Mesothelial cell of epicardium (in vitro differentiated cells): Measurements from ENCODE around the gene AGL. TPM values are rescaled to one million over a fixed set of nuclear protein-coding genes. Genes with fewer than 3 reads are reported as not detected.

Experiments used
- DNase-seq, 2 experiments: peaks; one replicate each; pipeline ENCODE4 v3.0.0; 2021; ENCODE audit warnings: low spot score in 2 of 2; ENCODE audit not compliant: unreplicated experiment in 2 of 2
- H3K27ac Mint-ChIP-seq: 2 replicates; pipeline ENCODE4 v1.8.0; 2021; ENCODE audit warnings: mixed read lengths
- H3K27me3 Mint-ChIP-seq: 2 replicates; pipeline ENCODE4 v1.8.0; 2021; ENCODE audit warnings: low read depth, mixed read lengths
- H3K36me3 Mint-ChIP-seq: 2 replicates; pipeline ENCODE4 v1.8.0; 2021; ENCODE audit warnings: mixed read lengths
- H3K4me1 Mint-ChIP-seq: 2 replicates; pipeline ENCODE4 v1.8.0; 2021; ENCODE audit warnings: mixed read lengths
- H3K4me3 Mint-ChIP-seq: 2 replicates; pipeline ENCODE4 v1.8.0; 2021; ENCODE audit warnings: mild to moderate bottlenecking, moderate library complexity, mixed read lengths
- H3K9me3 Mint-ChIP-seq: 2 replicates; pipeline ENCODE4 v1.8.0; 2021; ENCODE audit warnings: mixed read lengths
- total RNA-seq: library from RNA; stranded (reverse); gene quantifications from 3 replicates; pipeline ENCODE4 v1.2.1, GENCODE V29; 2021
- TF ChIP-seq, protein P1 (sequence below): fragments of 200-600 bp; sonication (generic); IDR thresholded peaks from one replicate; pipeline ENCODE4 v1.5.0; 2021; ENCODE audit warnings: antibody characterized with exemption; ENCODE audit not compliant: unreplicated experiment

Gene AGL
- 25.0 to 27.1 TPM (median 25.7 TPM) in 3 replicates for total RNA-seq

DNA sequence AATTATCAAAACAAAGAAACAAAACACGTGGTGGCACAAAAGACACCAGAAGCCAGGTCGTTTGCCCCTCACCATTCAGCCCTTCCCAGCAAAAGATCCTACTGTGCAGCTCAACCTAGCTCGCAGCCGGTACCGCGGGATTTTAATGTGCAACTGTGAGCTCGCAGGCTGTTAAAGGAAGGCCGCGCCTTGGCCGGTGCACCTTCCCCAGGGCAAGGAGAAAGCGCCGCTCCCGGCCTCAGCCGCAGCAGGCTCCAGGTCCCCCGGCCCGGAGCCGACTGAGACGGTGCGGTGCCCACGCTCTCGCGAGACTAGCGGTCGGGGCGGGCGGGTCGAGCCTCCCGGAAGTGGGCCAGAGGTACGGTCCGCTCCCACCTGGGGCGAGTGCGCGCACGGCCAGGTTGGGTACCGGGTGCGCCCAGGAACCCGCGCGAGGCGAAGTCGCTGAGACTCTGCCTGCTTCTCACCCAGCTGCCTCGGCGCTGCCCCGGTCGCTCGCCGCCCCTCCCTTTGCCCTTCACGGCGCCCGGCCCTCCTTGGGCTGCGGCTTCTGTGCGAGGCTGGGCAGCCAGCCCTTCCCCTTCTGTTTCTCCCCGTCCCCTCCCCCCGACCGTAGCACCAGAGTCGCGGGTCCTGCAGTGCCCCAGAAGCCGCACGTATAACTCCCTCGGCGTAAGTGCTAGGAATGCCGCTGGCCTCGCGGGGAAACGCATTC, at the start of gene AGL:
Gene AGL (plus strand): TSS at position 618 of the 715 bp plus-strand sequence. CDS start 682 bp downstream, outside the sequence.
- Mint-ChIP-seq H3K36me3 (peaks cover 11% of the 10 kb centered on the region), H3K9me3 (no peaks in the 10 kb centered on the region), H3K4me3 (peak within 1 kb of the TSS; percentile 95), H3K27ac (peak within 1 kb of the TSS; percentile 97), H3K4me1 (peaks cover 48% of the 10 kb centered on the region), H3K27me3 (no peaks in the 10 kb centered on the region)
- TF ChIP-seq, protein P1, sequence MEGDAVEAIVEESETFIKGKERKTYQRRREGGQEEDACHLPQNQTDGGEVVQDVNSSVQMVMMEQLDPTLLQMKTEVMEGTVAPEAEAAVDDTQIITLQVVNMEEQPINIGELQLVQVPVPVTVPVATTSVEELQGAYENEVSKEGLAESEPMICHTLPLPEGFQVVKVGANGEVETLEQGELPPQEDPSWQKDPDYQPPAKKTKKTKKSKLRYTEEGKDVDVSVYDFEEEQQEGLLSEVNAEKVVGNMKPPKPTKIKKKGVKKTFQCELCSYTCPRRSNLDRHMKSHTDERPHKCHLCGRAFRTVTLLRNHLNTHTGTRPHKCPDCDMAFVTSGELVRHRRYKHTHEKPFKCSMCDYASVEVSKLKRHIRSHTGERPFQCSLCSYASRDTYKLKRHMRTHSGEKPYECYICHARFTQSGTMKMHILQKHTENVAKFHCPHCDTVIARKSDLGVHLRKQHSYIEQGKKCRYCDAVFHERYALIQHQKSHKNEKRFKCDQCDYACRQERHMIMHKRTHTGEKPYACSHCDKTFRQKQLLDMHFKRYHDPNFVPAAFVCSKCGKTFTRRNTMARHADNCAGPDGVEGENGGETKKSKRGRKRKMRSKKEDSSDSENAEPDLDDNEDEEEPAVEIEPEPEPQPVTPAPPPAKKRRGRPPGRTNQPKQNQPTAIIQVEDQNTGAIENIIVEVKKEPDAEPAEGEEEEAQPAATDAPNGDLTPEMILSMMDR = no peak
- DNase-seq = peak; percentile 78 to 88

DNA sequence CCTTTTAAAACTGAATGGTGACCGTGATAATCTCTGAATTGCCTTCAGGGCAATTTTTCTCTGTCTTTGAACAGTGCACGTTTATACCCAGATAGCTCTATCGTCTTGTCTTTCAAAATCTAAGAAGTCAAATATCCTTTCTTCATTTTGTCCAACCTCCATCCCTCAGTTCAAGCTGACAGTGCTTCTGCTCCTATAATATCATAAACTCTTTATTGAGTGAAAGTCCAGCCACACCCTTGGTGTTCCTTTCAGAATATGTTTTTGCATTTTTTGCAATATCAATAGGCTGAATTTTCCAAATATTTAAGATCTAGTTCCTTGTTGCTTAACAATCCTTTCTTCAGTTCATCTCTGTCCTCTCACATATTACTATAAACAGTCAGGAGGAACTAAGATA, 48.6 kb upstream of the AGL start:
- Mint-ChIP-seq H3K9me3 (peaks cover 9% of the 10 kb centered on the region), H3K4me1 (no peaks in the 10 kb centered on the region)
- TF ChIP-seq, protein P1 = no peak

DNA sequence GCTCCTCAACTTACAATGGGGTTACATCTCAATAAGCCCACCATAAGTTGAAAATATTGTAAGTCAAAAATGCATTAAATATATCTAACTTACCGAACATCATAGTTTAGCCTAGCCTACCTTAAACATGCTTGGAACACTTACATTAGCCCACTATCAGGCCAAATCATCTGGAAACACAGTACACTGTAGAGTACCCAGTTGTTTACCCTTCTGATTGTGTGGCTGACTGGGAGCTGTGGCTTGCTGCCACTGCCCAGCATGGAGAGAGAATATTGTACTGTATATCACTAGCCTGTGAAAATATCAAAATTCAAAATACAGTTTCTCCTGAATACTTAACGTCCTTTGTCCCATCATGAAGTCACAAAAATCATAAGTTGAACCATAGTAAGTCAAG, 43.3 kb upstream of the AGL start:
- no peak for DNase-seq
- Mint-ChIP-seq H3K27ac (no peak overlapping the region), H3K4me1 (peaks cover 9% of the 10 kb centered on the region), H3K36me3 (no peaks in the 10 kb centered on the region), H3K4me3 (no peak overlapping the region), H3K9me3 (no peaks in the 10 kb centered on the region), H3K27me3 (peaks cover 7% of the 10 kb centered on the region)
- TF ChIP-seq, protein P1 = no peak

More for the DNA sequence above, 48.6 kb upstream of the AGL start:
- no peak for DNase-seq
- Mint-ChIP-seq H3K27me3 (peaks cover 19% of the 10 kb centered on the region), H3K4me3 (no peak overlapping the region), H3K36me3 (no peaks in the 10 kb centered on the region), H3K27ac (no peak overlapping the region)

DNA sequence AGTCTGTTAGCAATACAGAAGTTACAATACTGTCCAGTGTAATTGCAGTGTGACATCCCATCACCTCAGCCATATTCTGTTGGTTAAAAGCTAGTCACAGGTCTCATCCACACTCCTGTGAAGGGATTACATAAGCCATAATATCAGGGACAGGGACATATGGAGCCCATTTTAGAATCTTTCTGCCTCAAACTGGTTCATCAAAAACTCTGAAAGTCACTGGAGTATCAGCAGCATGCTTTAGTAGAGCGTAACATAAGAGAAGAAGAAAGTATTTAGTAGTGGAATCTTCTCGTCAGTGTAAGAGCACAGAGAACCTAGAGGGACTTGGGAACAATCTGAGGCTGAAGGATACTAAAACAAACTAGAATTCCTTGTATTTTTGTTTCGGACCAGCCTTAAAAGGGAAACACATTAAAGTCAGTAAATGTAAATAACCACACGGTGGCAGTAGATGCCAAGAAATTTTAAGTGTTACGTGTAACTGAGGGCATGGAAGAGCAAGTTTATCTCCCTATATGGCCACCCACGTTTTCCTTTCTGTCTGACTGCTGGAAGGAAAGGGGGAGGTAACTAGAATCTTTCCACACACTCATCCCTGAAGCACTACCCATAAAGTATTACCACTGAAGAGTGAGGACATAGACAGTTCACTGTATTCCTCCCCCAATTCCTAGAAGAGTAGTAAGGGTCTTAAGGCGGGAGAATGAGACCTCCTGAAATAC, 41.6 kb upstream of the AGL start:
- Mint-ChIP-seq H3K27me3 (peaks cover 7% of the 10 kb centered on the region), H3K4me3 (no peak overlapping the region), H3K27ac (peak overlapping the region; percentile 54), H3K4me1 (peaks cover 9% of the 10 kb centered on the region), H3K36me3 (no peaks in the 10 kb centered on the region), H3K9me3 (no peaks in the 10 kb centered on the region)
- TF ChIP-seq, protein P1 = peak; percentile 83
- no peak for DNase-seq

DNA sequence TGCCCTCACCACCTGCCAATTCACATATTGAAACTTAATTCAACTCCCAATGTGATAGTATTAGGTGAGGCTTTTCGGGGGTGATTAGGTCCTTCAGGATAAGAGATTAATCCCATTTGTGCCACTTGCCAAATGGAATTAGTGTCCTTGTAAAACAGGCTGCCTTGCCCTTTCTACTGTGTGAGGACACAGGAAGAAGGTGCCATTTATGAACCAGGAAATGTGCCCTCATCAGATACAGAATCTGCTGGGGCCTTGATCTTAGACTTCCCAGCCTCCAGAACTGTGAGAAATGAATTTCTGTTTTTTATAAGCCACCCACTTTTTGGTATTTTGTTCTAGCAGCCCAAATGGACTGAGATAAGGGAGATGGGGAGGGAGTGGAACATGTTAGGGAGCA, 39.1 kb upstream of the AGL start:
- no peak for DNase-seq
- Mint-ChIP-seq H3K4me1 (peaks cover 9% of the 10 kb centered on the region), H3K27ac (no peak overlapping the region), H3K4me3 (no peak overlapping the region), H3K27me3 (peaks cover 4% of the 10 kb centered on the region), H3K9me3 (no peaks in the 10 kb centered on the region), H3K36me3 (no peaks in the 10 kb centered on the region)
- TF ChIP-seq, protein P1 = no peak
